ENCODE measurements around the gene RNPS1.
"Not testable (repeated sequence)": the region's sequence is repeated elsewhere in the genome, so short reads cannot be mapped to it uniquely, and the experiment has no call there.

- TF ChIP-seq, protein P1, sequence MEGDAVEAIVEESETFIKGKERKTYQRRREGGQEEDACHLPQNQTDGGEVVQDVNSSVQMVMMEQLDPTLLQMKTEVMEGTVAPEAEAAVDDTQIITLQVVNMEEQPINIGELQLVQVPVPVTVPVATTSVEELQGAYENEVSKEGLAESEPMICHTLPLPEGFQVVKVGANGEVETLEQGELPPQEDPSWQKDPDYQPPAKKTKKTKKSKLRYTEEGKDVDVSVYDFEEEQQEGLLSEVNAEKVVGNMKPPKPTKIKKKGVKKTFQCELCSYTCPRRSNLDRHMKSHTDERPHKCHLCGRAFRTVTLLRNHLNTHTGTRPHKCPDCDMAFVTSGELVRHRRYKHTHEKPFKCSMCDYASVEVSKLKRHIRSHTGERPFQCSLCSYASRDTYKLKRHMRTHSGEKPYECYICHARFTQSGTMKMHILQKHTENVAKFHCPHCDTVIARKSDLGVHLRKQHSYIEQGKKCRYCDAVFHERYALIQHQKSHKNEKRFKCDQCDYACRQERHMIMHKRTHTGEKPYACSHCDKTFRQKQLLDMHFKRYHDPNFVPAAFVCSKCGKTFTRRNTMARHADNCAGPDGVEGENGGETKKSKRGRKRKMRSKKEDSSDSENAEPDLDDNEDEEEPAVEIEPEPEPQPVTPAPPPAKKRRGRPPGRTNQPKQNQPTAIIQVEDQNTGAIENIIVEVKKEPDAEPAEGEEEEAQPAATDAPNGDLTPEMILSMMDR (conservative IDR thresholded peaks at IDR 0.05 in 1 of 2, IDR thresholded peaks at IDR 0.05 in 1 of 2; ENCODE audit: extremely low read depth in 1 of 2, insufficient read depth in 1 of 2, low read depth in 1 of 2, low read length in 2 of 2), result not testable (repeated sequence)
- not testable (repeated sequence) for TF ChIP-seq EZH2 (IDR thresholded peaks at IDR 0.05; ENCODE audit: borderline replicate concordance, low read length)
These were observed 4.9 kb downstream of the RNPS1 start for GRCh38 chr16:2263026-2263425.

All from mammary epithelial cell (primary cell).